DND-41 (cell line): ENCODE measurements around the gene CNNM3.

ENCODE experiments used
- EZH2 ChIP-seq: IDR thresholded peaks from 3 replicates; pipeline ENCODE4 v1.6.1; 2012; ENCODE audit warnings: borderline replicate concordance, low read depth, mild to moderate bottlenecking, moderate library complexity, low read length, inconsistent platforms; ENCODE audit not compliant: severe bottlenecking
- TF ChIP-seq, protein P1 (sequence below): IDR thresholded peaks from 2 replicates; pipeline ENCODE4 v1.5.1; 2012; ENCODE audit warnings: borderline replicate concordance, low read length, moderate library complexity, mild to moderate bottlenecking; ENCODE audit not compliant: poor library complexity, severe bottlenecking; ENCODE audit errors: extremely low read depth

DNA sequence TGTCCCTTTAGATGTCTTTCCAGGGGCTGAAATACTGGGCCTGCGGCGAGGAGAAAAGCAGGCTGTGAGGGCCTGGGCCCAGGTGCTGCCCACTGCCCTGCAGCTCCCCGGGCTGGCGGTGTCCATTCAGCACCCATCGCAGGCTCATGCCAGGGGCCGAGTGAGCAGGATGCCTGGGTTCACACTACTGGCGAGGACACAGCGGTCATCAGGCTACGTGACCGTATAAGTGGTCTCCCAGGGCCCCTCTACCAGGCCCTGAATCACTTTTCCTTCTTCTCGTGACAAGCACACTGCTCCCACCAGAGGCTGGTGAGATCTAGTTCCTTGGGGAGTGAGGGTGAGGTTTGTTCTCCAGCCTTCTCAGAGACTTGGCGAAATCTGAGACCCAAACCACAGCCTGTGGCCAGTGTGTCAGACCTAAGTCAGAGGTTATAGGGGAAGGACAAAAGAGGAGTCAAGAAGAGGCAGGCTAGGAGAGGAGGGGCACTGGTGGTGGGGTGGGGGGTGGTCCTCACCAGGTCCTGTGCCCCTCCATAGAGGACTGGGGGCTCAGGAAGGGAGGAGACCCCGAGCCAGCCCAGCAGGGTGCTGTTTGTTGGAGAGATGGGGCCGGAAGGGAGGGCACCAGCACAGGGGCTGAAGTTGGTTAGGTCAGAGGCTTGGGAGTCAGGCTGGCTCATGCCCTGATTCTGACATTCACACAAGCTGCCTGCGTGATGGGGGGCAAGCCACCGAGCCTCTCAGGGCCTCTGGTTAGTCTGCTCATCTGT, 60.4 kb downstream of the CNNM3 start:
- TF ChIP-seq, protein P1, sequence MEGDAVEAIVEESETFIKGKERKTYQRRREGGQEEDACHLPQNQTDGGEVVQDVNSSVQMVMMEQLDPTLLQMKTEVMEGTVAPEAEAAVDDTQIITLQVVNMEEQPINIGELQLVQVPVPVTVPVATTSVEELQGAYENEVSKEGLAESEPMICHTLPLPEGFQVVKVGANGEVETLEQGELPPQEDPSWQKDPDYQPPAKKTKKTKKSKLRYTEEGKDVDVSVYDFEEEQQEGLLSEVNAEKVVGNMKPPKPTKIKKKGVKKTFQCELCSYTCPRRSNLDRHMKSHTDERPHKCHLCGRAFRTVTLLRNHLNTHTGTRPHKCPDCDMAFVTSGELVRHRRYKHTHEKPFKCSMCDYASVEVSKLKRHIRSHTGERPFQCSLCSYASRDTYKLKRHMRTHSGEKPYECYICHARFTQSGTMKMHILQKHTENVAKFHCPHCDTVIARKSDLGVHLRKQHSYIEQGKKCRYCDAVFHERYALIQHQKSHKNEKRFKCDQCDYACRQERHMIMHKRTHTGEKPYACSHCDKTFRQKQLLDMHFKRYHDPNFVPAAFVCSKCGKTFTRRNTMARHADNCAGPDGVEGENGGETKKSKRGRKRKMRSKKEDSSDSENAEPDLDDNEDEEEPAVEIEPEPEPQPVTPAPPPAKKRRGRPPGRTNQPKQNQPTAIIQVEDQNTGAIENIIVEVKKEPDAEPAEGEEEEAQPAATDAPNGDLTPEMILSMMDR: no peak
- TF ChIP-seq EZH2: no peak
